ENCODE data around the gene SFMBT1.

SFMBT1 gene

DNA sequence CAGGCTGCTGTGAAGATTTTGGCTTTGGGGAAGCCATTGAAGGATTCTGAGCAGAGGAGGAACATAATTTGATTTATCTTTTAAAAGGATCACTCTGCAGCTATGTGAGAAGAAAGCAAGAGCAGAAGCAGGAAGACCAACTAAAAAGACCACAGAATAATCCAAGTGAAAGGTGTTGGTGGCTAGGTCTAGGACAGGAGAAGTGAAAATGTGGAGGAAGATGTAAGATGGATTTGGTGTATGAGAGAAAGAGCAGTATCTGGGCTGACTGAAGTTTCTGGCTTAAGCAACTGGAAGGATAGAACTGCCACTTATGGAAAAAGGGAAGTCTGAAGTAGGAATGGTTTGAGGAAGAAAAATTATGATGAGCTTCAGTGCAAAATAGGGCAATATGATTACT, 62.0 kb downstream of the SFMBT1 start:
- no peak for DNase-seq

GRCh38 chr3:52983336-52983807, 62.5 kb downstream of the SFMBT1 start:
- DNase-seq, result no peak

DNA sequence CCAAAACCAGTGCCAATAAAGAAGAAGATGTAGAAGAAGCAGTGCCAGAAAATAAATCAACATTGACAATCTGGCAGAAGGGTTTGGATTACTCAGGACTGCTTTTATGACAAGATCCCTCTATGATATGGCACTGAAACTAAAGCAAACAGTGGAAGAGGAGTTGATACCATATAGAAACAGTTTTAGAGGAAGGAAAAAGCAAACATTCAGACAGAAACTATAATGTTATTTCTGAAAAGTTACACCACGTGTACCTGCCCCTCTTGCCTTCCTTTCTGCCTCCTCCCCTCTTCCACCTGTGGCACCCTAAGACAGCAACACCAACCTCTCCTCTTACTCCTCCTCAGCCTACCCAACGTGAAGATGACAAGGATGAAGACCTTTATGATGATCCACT, 63.0 kb downstream of the SFMBT1 start:
- DNase-seq, result no peak

GRCh38 chr3:52979190-52979983, 66.5 kb downstream of the SFMBT1 start:
- DNase-seq, result no peak

GRCh38 chr3:52978109-52978754, 67.6 kb downstream of the SFMBT1 start:
- no peak for DNase-seq

- no peak for DNase-seq
Measured at GRCh38 chr3:52973806-52974205, 72.1 kb downstream of the SFMBT1 start.

DNA sequence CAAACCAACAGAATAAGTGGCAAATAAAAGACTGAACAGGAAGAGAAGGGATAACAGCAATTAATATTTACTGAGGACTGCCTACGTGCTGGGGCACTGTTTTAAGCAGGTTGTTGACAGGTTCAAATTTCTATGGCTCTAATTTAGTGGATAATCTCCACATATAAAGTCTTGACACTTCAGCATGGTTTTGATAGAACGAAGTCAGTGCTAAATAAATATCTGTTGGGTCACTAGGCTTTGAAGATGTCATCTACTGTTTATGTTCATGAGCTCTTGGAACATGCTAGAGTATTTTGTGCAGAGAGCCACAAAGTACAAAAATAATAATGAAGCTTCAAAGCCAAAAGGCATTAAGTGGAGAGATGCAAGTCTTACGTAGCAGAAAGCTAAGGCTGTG, 74.0 kb downstream of the SFMBT1 start:
- DNase-seq, result no peak

DNA sequence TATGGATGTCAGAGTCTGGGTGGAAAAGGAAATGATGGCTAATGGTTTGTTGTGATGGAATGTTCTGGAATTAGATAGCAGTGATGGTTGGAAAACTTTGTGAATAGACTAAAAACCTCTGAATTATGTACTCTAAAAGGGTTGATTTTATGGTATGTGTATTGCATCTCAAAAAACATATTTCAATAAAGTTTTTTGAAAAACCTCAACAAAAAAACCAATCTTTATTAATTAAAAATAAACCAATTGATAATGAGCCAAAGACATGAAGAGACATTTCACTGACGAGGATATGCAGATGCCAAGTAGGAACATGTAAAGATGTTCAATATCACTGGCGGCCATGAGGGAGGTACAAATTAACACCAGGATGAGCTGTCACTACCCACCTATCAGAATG, 78.5 kb downstream of the SFMBT1 start:
- DNase-seq, result no peak

DNA sequence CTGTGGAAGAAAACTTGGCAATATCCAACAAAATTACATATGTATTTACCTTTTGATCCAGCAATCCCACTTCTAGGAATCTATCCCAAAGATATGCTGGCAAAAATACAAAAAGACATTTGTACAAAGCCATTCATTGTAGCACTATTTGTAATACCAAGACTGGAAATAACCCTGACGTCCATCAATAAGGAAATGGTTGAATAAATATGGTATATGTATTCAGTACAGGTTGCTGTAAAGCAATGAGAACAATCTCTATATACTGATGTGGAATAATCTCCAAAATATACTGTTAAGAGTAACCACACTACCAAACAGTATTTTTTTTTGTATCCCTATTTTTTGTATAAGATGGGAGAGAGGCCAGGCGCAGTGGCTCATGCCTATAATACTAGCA, 83.7 kb downstream of the SFMBT1 start:
- DNase-seq, result no peak

GRCh38 chr3:52959773-52960172, 86.1 kb downstream of the SFMBT1 start:
- DNase-seq, result no peak

- DNase-seq, result no peak
Measured at GRCh38 chr3:52939600-52939999, 106.3 kb downstream of the SFMBT1 start.

DNA sequence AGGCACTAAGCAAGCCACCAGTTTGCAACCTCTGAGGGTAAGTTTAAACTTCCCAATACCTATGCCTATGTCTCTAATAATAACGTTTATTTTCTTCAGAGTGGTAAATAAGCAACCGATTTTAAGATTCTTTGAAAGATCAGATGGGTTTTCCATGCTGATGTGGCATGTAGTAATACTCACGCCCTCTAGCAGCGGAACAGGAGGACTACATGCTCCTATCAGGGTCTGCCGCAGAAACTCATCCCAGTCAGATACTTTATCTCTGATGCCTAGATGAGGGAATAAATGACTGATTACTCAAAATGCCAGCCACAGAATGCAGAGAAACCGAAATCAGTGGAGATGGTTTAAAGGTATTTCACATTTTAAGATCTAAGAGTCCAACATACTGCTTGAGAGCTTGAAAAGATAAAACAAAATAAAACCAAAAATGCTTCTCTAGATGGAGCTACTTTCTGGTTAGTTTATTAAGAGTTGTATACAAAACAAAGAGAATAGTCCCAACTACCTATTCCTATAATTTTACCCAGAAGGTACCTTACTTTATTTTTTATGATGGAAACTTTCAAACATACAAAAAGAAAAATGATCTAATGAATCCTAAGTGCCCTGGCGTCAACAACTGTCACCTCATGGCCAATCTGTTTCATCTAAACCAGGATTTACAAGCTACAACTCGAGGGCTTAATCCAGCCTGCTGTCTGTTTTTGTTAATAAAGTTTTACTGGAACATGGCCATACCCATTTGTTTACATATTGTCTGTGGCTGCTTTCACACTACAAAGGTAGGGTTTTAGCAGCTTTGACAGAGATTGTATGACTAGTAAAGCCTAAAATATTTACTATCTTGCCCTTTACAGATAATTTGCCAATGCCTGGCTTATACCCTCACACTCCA, 111.0 kb downstream of the SFMBT1 start:
- peak; percentile 39 for DNase-seq

GRCh38 chr3:52931889-52932288, 114.0 kb downstream of the SFMBT1 start:
- DNase-seq, result no peak

DNA sequence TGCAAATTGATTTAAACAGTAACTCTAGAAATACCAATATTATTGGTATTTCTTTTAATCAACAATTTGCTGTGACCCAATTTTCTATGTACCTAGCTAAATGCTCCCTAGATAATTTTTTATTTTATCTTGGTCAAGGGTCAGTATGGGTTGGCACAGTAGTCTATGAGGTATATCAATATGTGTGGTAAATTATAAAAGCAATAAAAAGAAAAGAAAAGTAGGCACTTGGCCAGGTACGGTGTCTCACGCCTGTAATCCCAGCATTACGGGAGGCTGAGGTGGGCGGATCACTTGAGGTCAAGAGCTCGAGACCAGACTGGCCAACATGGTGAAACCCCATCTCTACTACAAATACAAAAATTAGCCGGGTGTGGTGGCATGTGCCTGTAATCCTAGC, 114.5 kb downstream of the SFMBT1 start:
- no peak for DNase-seq

GRCh38 chr3:52930748-52931147, 115.1 kb downstream of the SFMBT1 start:
- no peak for DNase-seq

- DNase-seq, result no peak
Measured at GRCh38 chr3:52926554-52926953, 119.3 kb downstream of the SFMBT1 start.

- DNase-seq, result no peak
Measured at GRCh38 chr3:52925405-52926313, 120.2 kb downstream of the SFMBT1 start.

DNA sequence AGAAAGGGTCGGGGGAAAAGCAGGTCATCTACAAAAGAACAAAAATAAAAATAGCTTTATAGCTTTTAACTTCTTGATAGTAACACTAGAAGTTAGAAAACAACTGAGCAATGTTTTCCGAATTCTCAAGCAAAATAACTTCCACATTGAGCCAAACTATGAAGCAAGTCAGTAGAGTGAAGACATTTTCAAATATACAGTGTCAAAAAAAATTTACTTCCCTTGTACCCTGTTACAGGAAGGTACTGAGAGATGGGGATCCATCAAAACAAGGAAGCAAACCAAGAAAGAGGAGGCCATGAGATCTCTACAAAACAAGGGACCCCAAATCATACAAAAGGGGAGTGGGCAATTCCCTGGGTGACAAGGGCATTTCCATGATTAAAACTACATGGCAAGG, 121.9 kb downstream of the SFMBT1 start:
- DNase-seq, result no peak

DNA sequence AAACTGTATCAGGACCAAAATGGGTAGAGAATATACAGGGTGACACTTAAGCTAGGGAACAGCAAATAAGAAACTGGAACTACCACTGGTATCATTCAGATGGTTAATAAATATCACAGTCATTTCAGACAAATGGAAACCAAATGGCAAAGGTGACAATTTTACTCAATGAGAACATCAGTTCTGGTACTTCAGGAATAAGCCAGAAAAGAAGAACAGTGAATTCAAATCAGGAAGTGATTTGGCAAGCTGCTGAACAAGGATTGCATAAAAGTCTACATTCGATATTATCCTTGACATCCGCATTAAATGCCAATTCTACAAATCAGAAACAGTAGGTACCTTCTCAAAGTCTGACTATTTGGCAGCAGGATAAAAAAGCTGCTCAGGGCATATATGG, 125.0 kb downstream of the SFMBT1 start:
- no peak for DNase-seq

- no peak for DNase-seq
Measured at GRCh38 chr3:52917044-52917443, 128.8 kb downstream of the SFMBT1 start.

DNA sequence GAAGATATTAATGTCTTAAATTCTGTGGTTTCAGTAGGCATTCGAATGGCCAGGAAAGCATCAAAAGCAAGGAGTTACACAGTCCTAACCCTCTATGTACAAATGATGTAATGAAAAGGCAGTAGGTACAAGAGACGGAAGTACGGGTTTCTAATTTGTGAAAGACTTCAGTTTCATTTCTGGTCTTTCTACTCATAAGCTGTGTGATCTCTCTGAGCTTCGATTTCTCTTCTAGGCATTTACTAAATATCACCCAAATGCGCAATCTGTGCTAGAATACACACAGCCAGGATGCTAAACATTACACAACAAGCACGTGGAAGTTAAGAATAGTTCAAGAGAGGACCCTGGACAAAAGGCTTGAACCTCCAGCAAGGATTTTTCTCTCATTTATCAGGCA, 130.6 kb downstream of the SFMBT1 start:
- no peak for DNase-seq

All from NCI-H1694 (cell line).